DOHH2 (cell line): ENCODE measurements around the gene USP2.

Experiments
- H3F3A ChIP-seq: fragments of 200-600 bp; sonication (generic), shearing (Covaris generic); 2 replicates; pipeline ENCODE4 v1.6.0; 2016; ENCODE audit warnings: antibody characterized with exemption, mild to moderate bottlenecking; ENCODE audit not compliant: control insufficient read depth, insufficient read depth
- H3K27ac ChIP-seq: fragments of 200-600 bp; sonication (generic); 2 replicates; pipeline ENCODE4 v1.5.1; 2014; ENCODE audit warnings: low read depth, mild to moderate bottlenecking, low read length, moderate library complexity
- H3K27me3 ChIP-seq: fragments of 200-600 bp; sonication (generic); 2 replicates; pipeline ENCODE4 v1.6.1; 2014; ENCODE audit warnings: mild to moderate bottlenecking, low read length, mixed read lengths; ENCODE audit not compliant: control insufficient read depth
- H3K36me3 ChIP-seq: fragments of 200-600 bp; sonication (generic); 2 replicates; pipeline ENCODE4 v1.6.1; 2014; ENCODE audit warnings: mild to moderate bottlenecking, low read length, moderate library complexity, mixed read lengths; ENCODE audit not compliant: control insufficient read depth
- H3K4me1 ChIP-seq: fragments of 200-600 bp; sonication (generic); 2 replicates; pipeline ENCODE4 v1.6.1; 2014; ENCODE audit warnings: mild to moderate bottlenecking, low read length, mixed read lengths; ENCODE audit not compliant: control insufficient read depth
- H3K4me2 ChIP-seq: fragments of 200-600 bp; sonication (generic); 2 replicates; pipeline ENCODE4 v1.6.0; 2014; ENCODE audit warnings: mild to moderate bottlenecking, low read length, moderate library complexity
- H3K4me3 ChIP-seq: fragments of 200-600 bp; sonication (generic); 2 replicates; pipeline ENCODE4 v1.5.1; 2014; ENCODE audit warnings: mild to moderate bottlenecking, low read length, mixed read lengths
- H3K79me2 ChIP-seq: fragments of 200-600 bp; sonication (generic); 2 replicates; pipeline ENCODE4 v1.6.1; 2014; ENCODE audit warnings: mild to moderate bottlenecking, low read length, mixed read lengths; ENCODE audit not compliant: control insufficient read depth
- H3K9me2 ChIP-seq: fragments of 200-600 bp; sonication (generic); replicated peaks from 2 replicates; pipeline ENCODE4 v1.6.1; 2014; ENCODE audit warnings: mild to moderate bottlenecking, low read length, mixed read lengths; ENCODE audit not compliant: control insufficient read depth
- H3K9me3 ChIP-seq: fragments of 200-600 bp; sonication (generic); 2 replicates; pipeline ENCODE4 v1.6.1; 2014; ENCODE audit warnings: antibody characterized with exemption, low read length, mixed read lengths; ENCODE audit not compliant: control insufficient read depth, insufficient read depth
- H4K20me1 ChIP-seq: fragments of 200-600 bp; sonication (generic); 2 replicates; pipeline ENCODE4 v1.6.0; 2014; ENCODE audit warnings: low read depth, mild to moderate bottlenecking, antibody characterized with exemption, low read length, moderate library complexity; ENCODE audit not compliant: control insufficient read depth, insufficient read depth
- EZH2phosphoT487 ChIP-seq: fragments of 200-600 bp; sonication (generic); IDR thresholded peaks from 2 replicates; pipeline ENCODE4 v1.6.1; 2017; ENCODE audit warnings: borderline replicate concordance, mild to moderate bottlenecking, antibody characterized with exemption, low read length, moderate library complexity, mixed read lengths
- TF ChIP-seq, protein P1 (sequence below): fragments of 200-600 bp; sonication (generic); IDR thresholded peaks from one replicate; pipeline ENCODE4 v1.5.1; 2014; ENCODE audit warnings: antibody characterized with exemption, mild to moderate bottlenecking, low read depth, low read length; ENCODE audit not compliant: poor library complexity, severe bottlenecking

Gene USP2

DNA sequence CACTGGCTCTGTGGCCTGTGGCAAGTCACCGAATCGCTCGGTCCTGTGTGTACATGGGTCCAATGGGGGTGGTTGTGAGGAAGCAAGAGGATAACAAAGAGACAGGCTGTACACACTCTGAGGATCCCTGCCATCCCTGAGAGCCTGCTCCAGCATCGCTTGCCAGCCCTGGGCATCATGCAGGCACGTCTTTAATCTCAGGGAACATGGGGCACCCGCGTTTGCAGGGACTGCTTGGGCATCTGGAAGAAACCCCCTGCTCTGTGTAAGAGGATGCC, 39.5 kb downstream of the USP2 start:
- no peaks in the 10 kb centered on the region for H3K9me3 ChIP-seq
- peaks cover 34% of the 10 kb centered on the region for H3K27me3 ChIP-seq
- H4K20me1 ChIP-seq = 0 out of 2 replicates have a peak, but pooled peaks cover 8% of the 10 kb centered on the region
- H3K4me2 ChIP-seq = no peak overlapping the region
- peaks cover 7% of the 10 kb centered on the region for H3K36me3 ChIP-seq
- peaks cover 12% of the 10 kb centered on the region for H3K79me2 ChIP-seq
- H3K4me1 ChIP-seq = peaks cover 29% of the 10 kb centered on the region
- H3K27ac ChIP-seq = no peak overlapping the region
- TF ChIP-seq EZH2phosphoT487 = no peak
- TF ChIP-seq, protein P1, sequence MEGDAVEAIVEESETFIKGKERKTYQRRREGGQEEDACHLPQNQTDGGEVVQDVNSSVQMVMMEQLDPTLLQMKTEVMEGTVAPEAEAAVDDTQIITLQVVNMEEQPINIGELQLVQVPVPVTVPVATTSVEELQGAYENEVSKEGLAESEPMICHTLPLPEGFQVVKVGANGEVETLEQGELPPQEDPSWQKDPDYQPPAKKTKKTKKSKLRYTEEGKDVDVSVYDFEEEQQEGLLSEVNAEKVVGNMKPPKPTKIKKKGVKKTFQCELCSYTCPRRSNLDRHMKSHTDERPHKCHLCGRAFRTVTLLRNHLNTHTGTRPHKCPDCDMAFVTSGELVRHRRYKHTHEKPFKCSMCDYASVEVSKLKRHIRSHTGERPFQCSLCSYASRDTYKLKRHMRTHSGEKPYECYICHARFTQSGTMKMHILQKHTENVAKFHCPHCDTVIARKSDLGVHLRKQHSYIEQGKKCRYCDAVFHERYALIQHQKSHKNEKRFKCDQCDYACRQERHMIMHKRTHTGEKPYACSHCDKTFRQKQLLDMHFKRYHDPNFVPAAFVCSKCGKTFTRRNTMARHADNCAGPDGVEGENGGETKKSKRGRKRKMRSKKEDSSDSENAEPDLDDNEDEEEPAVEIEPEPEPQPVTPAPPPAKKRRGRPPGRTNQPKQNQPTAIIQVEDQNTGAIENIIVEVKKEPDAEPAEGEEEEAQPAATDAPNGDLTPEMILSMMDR = no peak
- no peak overlapping the region for H3K4me3 ChIP-seq
- H3K9me2 ChIP-seq = no peaks in the 10 kb centered on the region
- H3F3A ChIP-seq = 0 out of 2 replicates have a peak, but pooled peaks cover 3% of the 10 kb centered on the region

DNA sequence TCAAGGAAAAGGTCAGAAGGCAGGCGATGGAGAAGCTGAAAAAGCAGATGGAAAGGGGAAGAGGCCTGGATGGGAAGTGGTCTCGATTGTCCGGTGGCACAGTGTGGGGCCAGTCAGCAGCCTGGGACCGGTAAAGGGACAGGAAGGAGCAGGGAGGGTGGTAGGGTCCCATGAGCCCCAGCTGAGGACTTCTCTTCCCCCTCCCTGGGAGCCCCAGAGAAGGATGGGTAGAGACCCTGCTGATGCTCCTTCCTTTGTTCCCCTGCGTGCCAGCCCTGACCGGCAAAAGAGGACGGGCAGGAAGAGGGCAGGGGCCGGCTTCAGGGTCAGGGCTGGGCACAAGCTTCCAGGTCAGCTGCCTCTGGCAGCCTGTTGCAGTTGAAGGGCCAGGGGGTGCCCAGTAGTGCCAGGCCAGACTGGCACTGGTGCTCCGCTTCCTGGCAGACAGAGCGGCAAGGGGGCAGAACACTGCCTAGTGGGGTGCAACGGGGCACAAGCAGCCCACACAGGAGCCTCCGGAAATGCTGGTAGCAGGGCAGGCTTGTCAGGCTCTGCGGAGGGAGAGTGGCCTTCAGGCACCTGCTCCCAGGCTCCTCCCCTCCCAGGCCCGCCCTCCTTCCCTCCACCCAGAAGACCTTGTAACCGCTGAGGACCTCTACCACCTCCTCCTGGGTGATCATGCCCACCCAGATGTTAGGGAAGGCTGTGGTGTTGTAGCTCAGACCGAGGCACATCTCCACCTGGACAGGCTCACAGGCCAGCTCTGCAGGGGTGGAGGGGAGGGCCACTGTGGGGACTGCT, 40.1 kb downstream of the USP2 start:
- Histone ChIP-seq H3K9me3 (no peaks in the 10 kb centered on the region), H3K4me1 (peaks cover 34% of the 10 kb centered on the region), H3K27ac (no peak overlapping the region), H3K9me2 (no peaks in the 10 kb centered on the region), H4K20me1 (0 out of 2 replicates have a peak, but pooled peaks cover 8% of the 10 kb centered on the region), H3K79me2 (peaks cover 15% of the 10 kb centered on the region), H3K4me3 (no peak overlapping the region), H3F3A (0 out of 2 replicates have a peak, but pooled peaks cover 3% of the 10 kb centered on the region), H3K36me3 (peaks cover 12% of the 10 kb centered on the region), H3K27me3 (peaks cover 31% of the 10 kb centered on the region), H3K4me2 (no peak overlapping the region)
- TF ChIP-seq, protein P1 = no peak

DNA sequence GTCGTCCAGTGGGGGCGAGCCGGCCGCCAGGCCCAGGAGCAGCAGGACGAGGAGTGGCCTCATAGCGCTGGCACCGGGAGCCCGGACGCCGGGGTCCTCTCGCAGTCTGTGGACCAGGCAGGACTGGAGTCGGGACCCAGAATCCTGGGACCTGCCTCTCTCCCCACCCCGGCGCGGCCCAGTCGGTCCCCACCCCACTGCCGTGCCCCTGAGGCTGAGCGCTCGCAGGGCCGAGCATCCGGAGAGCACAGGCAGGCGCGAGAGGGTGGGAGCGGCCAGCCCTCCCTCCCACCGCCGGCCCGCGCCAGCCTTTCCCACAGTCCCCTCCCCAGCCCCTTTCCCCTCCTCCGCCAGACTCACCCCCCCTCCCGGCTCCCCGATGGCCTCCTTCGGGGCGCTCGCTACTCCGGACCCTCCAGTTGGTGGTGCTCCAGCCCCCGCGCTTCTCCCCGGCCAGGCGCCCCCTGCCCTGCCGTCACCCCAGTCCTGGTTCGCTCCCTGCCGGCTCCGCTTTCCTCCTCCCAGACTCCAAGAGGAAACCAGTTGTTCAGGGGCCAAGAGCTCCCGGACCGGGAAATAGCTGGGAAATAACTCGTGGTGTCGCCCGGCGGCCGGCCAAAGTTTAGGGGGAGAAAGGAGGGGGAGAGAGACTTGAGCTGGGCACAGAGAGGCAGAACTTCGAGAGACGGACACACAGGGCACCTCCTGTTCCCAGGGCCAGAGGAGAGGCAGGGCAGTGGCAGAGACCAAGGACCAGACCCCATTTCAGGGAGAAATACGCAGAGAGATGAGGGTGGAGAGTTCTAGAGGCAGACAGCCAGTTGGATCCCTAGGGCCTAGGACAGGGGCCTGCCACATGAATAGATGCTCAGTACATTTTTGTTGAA, 40.9 kb downstream of the USP2 start, which contains the start of gene C1QTNF5:
C1QTNF5 (minus strand) TSS at position 549 of the 887 bp plus-strand sequence; CDS start at position 63, 486 bp downstream.
- Histone ChIP-seq H3K27me3 (peaks cover 31% of the 10 kb centered on the region), H3F3A (0 out of 2 replicates have a peak, but pooled peaks cover 3% of the 10 kb centered on the region), H3K4me1 (peaks cover 39% of the 10 kb centered on the region), H3K79me2 (peaks cover 23% of the 10 kb centered on the region), H3K9me3 (no peaks in the 10 kb centered on the region), H4K20me1 (0 out of 2 replicates have a peak, but pooled peaks cover 8% of the 10 kb centered on the region), H3K9me2 (no peaks in the 10 kb centered on the region), H3K27ac (no peak within 1 kb of the TSS), H3K4me2 (no peak within 1 kb of the TSS), H3K4me3 (no peak within 1 kb of the TSS), H3K36me3 (peaks cover 19% of the 10 kb centered on the region)
- TF ChIP-seq, protein P1 = no peak
- TF ChIP-seq EZH2phosphoT487 = 0 out of 2 replicates have a peak, but pooled peaks have one; percentile 36
